ENCODE data around the gene SEMA6A.

The SEMA6A gene

GRCh38 chr5:116531117-116531516, 43.5 kb downstream of the SEMA6A start:
- TF ChIP-seq CTCF (IDR thresholded peaks at IDR 0.05; ENCODE audit: low read length, missing control alignments), result no peak
- DNase-seq (ENCODE audit: low read depth), result no peak
- H3K4me3 ChIP-seq (replicated peaks; ENCODE audit: low read depth, low read length), result no peak overlapping the region

GRCh38 chr5:116530276-116530675, 44.3 kb downstream of the SEMA6A start:
- TF ChIP-seq CTCF (IDR thresholded peaks at IDR 0.05; ENCODE audit: low read length, missing control alignments), result no peak
- no peak for DNase-seq (ENCODE audit: low read depth)
- H3K4me3 ChIP-seq (replicated peaks; ENCODE audit: low read depth, low read length), result no peak overlapping the region

GRCh38 chr5:116529615-116530014, 45.0 kb downstream of the SEMA6A start:
- DNase-seq (ENCODE audit: low read depth), result no peak
- H3K4me3 ChIP-seq (replicated peaks; ENCODE audit: low read depth, low read length), result no peak overlapping the region
- TF ChIP-seq CTCF (IDR thresholded peaks at IDR 0.05; ENCODE audit: low read length, missing control alignments), result no peak

GRCh38 chr5:116528519-116529234, 45.9 kb downstream of the SEMA6A start:
- no peak overlapping the region for H3K4me3 ChIP-seq (replicated peaks; ENCODE audit: low read depth, low read length)
- DNase-seq (ENCODE audit: low read depth), result no peak
- TF ChIP-seq CTCF (IDR thresholded peaks at IDR 0.05; ENCODE audit: low read length, missing control alignments), result no peak

GRCh38 chr5:116527582-116527981, 47.0 kb downstream of the SEMA6A start:
- no peak overlapping the region for H3K4me3 ChIP-seq (replicated peaks; ENCODE audit: low read depth, low read length)
- TF ChIP-seq CTCF (IDR thresholded peaks at IDR 0.05; ENCODE audit: low read length, missing control alignments), result no peak
- DNase-seq (ENCODE audit: low read depth), result no peak

- no peak for TF ChIP-seq CTCF (IDR thresholded peaks at IDR 0.05; ENCODE audit: low read length, missing control alignments)
- DNase-seq (ENCODE audit: low read depth), result no peak
- no peak overlapping the region for H3K4me3 ChIP-seq (replicated peaks; ENCODE audit: low read depth, low read length)
These were observed 48.9 kb downstream of the SEMA6A start for GRCh38 chr5:116525674-116526073.

- DNase-seq (ENCODE audit: low read depth), result no peak
- no peak overlapping the region for H3K4me3 ChIP-seq (replicated peaks; ENCODE audit: low read depth, low read length)
- no peak for TF ChIP-seq CTCF (IDR thresholded peaks at IDR 0.05; ENCODE audit: low read length, missing control alignments)
These were observed 49.7 kb downstream of the SEMA6A start for GRCh38 chr5:116524966-116525365.
